Ishikawa (cell line): ENCODE measurements around the gene HS3ST6.

Source experiments
- CEBPB ChIP-seq: IDR thresholded peaks from 2 replicates; pipeline ENCODE4 v1.6.1; 2012
- CREB1 ChIP-seq: IDR thresholded peaks from 2 replicates; pipeline ENCODE4 v1.6.1; 2012; ENCODE audit warnings: low read depth
- EGR1 ChIP-seq: IDR thresholded peaks from 2 replicates; pipeline ENCODE4 v1.6.1; 2012
- EP300 ChIP-seq: IDR thresholded peaks from 2 replicates; pipeline ENCODE4 v1.6.1; 2012; ENCODE audit warnings: borderline replicate concordance
- FOXM1 ChIP-seq: IDR thresholded peaks from 2 replicates; pipeline ENCODE4 v1.6.1; 2012; ENCODE audit warnings: low read depth, borderline replicate concordance
- MAX ChIP-seq: IDR thresholded peaks from 2 replicates; pipeline ENCODE4 v1.6.1; 2012
- NFIC ChIP-seq: IDR thresholded peaks from 2 replicates; pipeline ENCODE4 v1.6.1; 2012
- RAD21 ChIP-seq: IDR thresholded peaks from 2 replicates; pipeline ENCODE4 v1.6.1; 2012; ENCODE audit warnings: low read depth
- TAF1 ChIP-seq: IDR thresholded peaks from 2 replicates; pipeline ENCODE4 v1.6.1; 2012; ENCODE audit warnings: low read depth, mild to moderate bottlenecking
- TCF12 ChIP-seq: IDR thresholded peaks from 2 replicates; pipeline ENCODE4 v1.6.1; 2012; ENCODE audit warnings: low read depth
- TEAD4 ChIP-seq: IDR thresholded peaks from 2 replicates; pipeline ENCODE4 v1.6.1; 2012
- YY1 ChIP-seq: IDR thresholded peaks from 2 replicates; pipeline ENCODE4 v1.6.1; 2012; ENCODE audit warnings: low read depth
- ZBTB7A ChIP-seq: IDR thresholded peaks from 2 replicates; pipeline ENCODE4 v1.6.1; 2012; ENCODE audit warnings: low read depth
- TF ChIP-seq, protein P1 (sequence below): IDR thresholded peaks from 2 replicates; pipeline ENCODE4 v1.6.1; 2012
- TF ChIP-seq, protein P2 (sequence below): IDR thresholded peaks from 2 replicates; pipeline ENCODE4 v1.6.1; 2012; ENCODE audit warnings: low read depth, mild to moderate bottlenecking

HS3ST6 gene

DNA sequence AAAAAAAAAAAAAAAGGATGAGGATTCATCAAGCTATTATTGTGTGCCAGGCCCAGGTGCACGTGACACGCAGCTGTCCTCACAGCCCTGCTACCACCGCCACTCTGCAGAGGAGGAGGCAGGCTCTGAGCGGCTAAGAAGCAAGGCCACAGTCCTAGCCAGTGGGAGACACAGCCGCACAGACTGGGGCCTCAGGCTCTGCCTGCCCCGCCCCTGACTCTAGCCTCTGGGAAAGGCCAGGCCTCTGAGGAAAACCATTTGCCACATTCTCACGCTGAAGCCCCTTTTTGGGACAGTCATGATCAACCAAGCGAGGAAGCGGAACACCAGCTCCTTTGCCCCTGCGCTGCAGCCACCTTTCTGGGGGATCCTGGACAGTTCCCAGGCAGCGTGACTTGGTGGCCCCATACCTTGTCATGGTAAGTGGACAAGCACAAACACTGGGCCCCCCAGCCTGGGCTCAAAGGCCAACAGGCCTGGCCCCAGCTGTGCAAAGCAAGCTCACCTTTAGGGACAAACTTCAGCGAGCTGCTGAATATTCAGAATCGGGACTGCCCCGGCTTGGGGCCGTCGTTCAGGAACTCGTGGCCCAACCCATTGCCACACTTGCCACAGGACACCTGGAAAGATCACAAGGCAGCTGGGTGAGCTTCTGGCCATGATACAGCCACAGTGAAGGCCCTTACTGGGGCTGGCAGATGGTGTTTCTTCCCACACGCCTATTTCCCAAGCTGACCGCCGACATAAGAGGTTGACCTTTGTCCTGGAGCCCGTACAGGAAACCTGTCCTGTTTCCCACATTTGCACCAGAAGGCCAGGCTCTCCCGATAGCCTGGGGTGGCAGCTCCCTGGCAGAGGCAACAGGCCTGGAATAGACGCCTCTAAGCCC, 22.3 kb upstream of the HS3ST6 start:
- TF ChIP-seq, protein P1, sequence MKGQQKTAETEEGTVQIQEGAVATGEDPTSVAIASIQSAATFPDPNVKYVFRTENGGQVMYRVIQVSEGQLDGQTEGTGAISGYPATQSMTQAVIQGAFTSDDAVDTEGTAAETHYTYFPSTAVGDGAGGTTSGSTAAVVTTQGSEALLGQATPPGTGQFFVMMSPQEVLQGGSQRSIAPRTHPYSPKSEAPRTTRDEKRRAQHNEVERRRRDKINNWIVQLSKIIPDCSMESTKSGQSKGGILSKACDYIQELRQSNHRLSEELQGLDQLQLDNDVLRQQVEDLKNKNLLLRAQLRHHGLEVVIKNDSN, result no peak
- no peak for TF ChIP-seq FOXM1
- no peak for TF ChIP-seq MAX
- TF ChIP-seq, protein P2, sequence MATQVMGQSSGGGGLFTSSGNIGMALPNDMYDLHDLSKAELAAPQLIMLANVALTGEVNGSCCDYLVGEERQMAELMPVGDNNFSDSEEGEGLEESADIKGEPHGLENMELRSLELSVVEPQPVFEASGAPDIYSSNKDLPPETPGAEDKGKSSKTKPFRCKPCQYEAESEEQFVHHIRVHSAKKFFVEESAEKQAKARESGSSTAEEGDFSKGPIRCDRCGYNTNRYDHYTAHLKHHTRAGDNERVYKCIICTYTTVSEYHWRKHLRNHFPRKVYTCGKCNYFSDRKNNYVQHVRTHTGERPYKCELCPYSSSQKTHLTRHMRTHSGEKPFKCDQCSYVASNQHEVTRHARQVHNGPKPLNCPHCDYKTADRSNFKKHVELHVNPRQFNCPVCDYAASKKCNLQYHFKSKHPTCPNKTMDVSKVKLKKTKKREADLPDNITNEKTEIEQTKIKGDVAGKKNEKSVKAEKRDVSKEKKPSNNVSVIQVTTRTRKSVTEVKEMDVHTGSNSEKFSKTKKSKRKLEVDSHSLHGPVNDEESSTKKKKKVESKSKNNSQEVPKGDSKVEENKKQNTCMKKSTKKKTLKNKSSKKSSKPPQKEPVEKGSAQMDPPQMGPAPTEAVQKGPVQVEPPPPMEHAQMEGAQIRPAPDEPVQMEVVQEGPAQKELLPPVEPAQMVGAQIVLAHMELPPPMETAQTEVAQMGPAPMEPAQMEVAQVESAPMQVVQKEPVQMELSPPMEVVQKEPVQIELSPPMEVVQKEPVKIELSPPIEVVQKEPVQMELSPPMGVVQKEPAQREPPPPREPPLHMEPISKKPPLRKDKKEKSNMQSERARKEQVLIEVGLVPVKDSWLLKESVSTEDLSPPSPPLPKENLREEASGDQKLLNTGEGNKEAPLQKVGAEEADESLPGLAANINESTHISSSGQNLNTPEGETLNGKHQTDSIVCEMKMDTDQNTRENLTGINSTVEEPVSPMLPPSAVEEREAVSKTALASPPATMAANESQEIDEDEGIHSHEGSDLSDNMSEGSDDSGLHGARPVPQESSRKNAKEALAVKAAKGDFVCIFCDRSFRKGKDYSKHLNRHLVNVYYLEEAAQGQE, result no peak
- TF ChIP-seq CREB1, result no peak
- TF ChIP-seq EGR1, result no peak
- TF ChIP-seq CEBPB, result no peak
- no peak for TF ChIP-seq NFIC
- TF ChIP-seq ZBTB7A, result no peak
- TF ChIP-seq RAD21, result no peak
- no peak for TF ChIP-seq EP300
- TF ChIP-seq TEAD4, result no peak
- TF ChIP-seq TCF12, result no peak
- TF ChIP-seq TAF1, result no peak
- no peak for TF ChIP-seq YY1

- TF ChIP-seq YY1 (no peak), RAD21 (no peak), MAX (no peak), TEAD4 (no peak), CEBPB (no peak), NFIC (no peak), EP300 (no peak), TCF12 (no peak), ZBTB7A (no peak), CREB1 (no peak)
- TF ChIP-seq, protein P1, result no peak
- TF ChIP-seq, protein P2, result no peak
These were observed 20.7 kb upstream of the HS3ST6 start for GRCh38 chr16:1938910-1939309.

- TF ChIP-seq CEBPB, result no peak
- no peak for TF ChIP-seq FOXM1
- TF ChIP-seq TEAD4, result no peak
- TF ChIP-seq RAD21, result no peak
- no peak for TF ChIP-seq NFIC
- no peak for TF ChIP-seq TAF1
These were observed 20.1 kb upstream of the HS3ST6 start for GRCh38 chr16:1938316-1938715.

- TF ChIP-seq EP300 (no peak), YY1 (no peak), TAF1 (no peak), FOXM1 (no peak)
These were observed 18.8 kb upstream of the HS3ST6 start for GRCh38 chr16:1936945-1937479.

GRCh38 chr16:1933097-1933661, 15.0 kb upstream of the HS3ST6 start:
- TF ChIP-seq TAF1 (no peak), TCF12 (no peak)
